Measurements from ENCODE around the gene EFNA3. TPM values are rescaled to one million over a fixed set of nuclear protein-coding genes. Genes with fewer than 3 reads are reported as not detected.

Gene EFNA3
- total RNA-seq, 1 donor from 2014 or later = 2.4 TPM

DNA sequence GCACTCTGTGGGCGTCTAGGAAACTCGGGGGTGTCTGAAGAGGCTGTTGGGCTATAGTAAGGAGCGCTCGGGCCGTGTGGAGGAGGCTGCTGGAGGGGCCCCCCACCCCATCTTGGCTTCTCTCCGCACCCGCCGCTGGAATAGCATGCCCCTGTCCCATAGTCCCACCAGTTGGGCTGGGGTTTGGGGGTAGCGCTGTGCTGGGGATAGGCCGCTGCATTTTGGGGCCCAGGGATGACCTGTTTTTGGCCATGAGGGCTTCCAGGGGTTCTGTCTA is 511 bp downstream of the EFNA3 start:
- ATAC-seq = no peak
- intact Hi-C loops (cut with DNase I) = no loop called here
- DNase-seq (ENCODE audit: low spot score) = no peak

DNA sequence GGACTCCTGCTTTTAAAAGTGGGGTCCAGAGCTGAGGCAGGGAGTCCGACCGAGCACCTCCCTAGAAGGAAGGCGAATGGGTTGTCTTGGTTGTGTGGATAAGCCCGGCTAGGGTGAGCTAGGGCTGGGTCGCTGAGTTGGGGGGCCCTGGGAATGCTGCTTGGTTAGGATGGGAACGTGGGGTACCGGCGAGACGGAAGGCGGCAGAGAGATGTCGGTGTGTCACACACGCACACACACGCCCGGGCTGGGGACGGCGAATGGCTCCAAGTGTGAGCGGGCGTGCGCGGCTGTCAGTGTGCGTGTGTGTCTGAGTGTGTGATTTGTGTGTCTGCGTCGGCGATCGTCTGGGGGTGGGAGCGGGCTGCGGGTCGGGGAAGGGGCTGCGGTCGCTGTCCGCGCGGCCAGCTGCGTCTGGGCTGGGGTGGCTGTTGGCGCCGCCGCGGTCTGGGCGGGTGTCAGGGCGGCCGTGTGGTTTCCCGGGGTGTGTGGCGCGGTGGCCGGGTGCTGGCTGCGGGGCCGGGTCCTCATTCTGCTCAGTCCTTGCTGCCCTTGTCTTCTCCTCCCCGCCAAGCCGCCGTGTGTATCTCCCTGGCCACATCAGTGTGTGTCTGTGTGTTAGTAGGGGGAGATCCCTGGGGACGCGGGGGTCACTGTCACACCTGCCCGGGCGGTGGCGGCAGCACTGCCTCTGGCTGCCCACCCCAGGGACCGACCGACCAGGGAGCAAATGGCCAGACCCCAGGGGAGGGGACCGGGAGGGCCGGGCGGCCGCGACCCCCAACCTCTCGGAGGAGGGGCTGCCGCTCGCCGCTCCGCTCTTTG is 1.1 kb downstream of the EFNA3 start:
- DNase-seq (ENCODE audit: low spot score) (no peak), ATAC-seq (no peak)
- intact Hi-C loops (cut with DNase I) = no loop called here

DNA sequence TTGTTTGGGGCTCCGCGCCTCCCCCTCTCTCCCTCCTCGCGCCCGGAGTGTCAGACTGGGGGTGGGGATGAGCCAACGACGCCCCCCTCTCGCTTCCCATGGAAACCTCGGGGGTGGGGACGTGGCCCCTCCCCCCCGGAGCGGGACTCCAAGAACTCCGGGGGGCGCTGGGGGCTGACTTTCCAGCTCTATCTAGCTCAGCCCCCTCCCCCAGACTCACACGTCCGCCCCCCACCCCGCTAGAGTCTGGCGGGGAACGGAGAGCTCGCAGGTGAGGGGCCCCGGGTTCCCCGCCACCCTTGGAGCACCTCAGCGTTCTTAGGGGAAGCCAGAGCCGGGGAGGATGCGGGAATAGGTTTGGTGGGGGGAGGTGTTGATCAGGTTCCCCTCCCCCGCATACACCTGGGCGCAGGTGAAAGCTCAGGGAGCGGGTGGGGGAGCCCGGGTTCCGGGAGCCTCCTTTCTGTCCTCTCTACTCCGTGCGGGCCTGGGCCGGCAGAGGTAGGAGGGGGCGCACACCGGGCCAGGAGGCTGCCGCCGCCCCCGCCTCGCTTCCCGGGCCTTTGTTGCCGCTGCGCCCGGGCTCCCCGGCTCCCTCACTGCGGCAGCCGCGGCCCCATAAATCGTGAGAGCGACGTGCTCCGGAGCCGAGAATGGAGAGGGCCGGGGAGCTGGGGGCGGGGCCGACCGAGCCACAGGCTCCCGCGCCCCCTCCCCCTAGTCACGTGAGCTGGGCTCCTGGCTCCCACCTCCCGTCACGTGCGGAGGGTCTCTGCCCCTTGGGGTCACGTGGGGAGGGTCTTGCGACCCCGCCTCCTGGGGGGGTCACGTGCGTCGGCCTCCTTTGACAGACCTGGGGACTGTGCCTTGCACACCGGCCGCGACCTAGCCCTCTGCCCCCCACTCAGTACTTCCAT is 1.9 kb downstream of the EFNA3 start:
- DNase-seq (ENCODE audit: low spot score) (no peak), ATAC-seq (no peak)
- intact Hi-C loops (cut with DNase I) = no loop called here

DNA sequence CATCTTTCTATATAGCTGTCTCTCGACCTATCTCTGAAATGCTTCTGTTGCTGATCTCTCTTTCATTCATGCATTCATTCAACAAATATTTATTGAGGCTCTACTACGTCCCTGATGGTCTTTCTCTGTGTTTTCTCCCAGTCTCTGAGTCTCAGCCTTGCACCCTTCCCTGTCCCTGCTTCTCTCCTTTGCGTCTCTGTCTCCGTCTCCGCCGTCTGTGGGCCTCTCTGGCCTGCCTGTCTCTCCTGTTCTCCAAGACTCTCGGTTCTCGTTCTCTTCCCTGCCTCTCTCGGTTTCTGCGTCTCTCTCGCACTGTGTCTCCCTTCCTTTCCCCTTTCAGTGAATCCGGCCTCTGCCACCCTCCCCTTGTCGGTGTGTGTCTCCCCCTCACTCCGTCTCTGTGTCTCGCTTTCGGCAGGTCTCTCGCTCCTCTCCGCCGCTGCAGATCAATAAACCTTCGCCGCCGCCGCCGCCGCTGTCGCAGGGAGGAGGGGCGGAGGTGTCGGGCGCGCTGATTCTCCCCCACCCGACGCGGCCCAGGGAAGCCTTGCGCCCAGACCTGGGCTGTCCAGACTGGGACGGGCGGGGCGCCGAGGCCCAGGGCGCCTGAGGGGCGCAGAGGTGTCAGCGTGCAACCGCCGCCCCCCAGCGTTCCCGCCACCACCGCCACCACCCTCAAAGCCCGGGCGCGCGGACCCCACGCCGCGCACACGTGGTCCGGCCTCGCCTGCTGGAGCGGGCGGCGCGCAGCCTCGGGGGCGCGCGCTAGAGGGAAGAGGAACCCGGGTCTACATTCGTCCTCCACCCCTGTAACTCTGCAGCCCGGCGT is 3.0 kb downstream of the EFNA3 start:
- no peak for ATAC-seq
- DNase-seq (ENCODE audit: low spot score) = no peak
- intact Hi-C loops (cut with DNase I) = no loop called here

DNA sequence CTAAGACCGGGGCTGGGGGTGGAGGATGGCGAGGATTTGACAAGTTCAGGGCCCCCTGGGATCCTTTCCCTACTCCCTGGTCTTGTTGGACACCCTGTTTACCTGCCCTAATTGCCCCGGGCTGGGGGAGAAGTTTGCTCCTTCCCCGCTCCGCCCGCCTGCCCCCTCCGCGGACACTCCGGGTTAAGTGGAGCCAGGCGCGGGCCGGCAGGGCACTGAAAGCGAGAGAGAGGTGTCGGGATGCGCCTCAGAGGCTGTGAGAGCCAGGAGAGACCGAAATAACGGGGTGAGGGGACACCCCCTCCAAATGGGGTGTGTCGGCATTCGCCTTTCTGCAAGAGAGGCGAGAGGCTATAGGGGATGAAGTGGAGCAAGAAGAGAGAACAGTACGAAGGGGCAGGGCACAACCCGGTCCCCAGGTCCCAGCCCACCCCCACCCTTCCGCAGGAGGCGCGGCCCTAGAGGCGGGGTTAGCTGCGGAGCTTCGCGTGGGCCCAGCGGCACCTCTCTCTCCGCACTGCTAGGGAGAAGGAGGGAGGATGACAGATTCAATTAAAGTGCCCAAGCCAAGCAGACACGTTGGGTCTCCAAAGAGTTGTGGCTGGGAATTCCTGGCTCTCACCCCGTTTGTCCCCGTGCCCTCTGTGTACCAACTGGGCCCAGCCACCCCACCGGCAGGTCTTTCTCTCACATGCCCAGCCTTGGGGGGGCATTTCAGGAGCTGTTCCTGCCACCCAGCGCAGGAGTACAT is 3.8 kb downstream of the EFNA3 start:
- no peak for ATAC-seq
- intact Hi-C loops (cut with DNase I) = no loop called here
- DNase-seq (ENCODE audit: low spot score) = no peak

DNA sequence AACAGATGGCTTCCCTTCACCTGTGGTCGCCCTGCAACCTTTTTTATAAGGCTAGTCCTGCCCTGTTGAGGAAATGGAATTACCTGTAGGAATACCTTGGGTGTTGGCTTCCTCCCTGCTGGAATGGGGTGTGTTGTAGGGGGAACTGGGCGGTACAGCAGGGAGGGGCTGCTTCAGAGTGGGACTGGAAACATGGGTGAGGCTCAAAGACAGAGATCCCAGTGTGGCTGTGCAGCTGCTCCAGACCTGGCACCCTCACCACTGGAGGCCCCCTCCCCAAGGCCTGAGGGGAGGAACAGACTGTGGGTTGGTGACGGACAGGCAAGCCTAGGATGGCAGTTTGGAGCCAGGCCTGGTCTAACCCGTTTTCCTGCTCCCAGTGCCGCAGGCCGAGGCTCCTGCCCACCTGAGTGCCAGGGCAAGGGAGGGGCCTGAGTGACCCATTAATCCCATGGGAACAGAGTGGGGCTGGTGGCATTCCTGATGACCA is 4.5 kb downstream of the EFNA3 start:
- no peak for DNase-seq (ENCODE audit: low spot score)
- ATAC-seq = no peak
- intact Hi-C loops (cut with DNase I) = no loop called here

DNA sequence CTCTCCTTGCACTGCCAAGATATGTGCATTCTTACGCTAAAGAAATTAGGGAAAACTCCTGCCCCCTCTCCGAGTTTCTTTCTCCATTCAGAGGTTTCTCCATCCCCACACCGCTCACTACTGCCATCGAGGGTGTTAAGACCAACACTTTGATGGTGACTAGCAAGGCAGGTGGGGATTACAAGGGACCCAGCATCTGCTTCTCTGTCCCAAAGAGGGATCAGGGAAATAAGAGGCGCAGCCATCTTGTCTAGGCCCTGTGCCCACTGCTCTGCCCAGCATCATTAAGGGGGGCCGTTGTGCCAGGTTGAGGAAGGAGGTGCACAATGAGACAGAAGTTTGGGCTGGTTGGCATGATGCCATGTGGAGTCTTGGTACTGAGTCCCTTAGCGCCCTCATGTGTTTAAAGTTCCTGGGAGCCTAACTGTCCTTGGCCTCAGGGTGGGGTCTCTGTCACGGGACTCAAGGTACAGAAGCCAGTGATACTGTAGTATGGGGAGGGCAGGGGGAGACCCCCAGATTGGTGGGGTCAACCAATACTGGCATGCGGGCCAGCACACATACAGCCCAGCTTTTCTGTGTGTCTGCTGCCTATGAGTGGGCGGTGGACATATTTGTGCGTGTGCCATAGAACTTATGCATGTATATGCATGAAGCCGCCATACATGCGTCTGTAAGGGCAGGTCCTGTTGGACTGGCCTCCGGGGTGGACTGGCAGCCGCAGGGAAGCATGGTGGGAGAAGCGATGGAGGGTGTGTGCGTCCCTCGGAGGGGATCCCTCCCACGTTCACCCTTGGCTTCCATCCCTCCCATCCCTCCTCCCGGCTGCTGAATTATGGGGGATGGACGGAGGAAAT is 5.5 kb downstream of the EFNA3 start:
- intact Hi-C loops (cut with DNase I) = no loop called here
- ATAC-seq (peak; percentile 5), DNase-seq (ENCODE audit: low spot score) (no peak)

DNA sequence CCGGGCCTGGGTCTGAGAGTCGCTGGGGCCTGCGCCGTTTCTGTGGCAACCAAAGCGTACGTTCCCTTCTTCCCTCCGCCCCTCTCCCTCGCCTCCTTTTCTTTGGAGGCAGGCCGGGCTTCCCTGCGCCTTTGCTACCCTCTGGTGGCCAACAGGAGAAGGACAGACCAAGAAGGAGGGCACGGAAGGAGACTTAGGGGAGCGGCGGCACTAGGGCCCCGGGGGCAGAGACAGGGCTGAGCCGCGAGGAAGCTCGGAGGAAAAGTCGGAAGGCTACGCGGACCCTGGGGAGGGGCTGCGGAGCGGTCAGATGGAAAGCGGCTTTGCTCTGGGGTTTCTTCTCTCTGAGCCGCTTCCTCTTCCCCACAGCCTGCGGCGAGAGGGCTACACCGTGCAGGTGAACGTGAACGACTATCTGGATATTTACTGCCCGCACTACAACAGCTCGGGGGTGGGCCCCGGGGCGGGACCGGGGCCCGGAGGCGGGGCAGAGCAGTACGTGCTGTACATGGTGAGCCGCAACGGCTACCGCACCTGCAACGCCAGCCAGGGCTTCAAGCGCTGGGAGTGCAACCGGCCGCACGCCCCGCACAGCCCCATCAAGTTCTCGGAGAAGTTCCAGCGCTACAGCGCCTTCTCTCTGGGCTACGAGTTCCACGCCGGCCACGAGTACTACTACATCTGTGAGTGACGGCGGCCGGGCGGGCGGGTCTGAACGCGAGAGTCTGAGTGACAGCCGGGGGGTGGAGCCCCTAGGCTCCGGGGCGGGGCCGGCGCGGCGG is 6.3 kb downstream of the EFNA3 start:
- ATAC-seq = peak; percentile 90
- peak; percentile 95 for DNase-seq (ENCODE audit: low spot score)
- intact Hi-C loops (cut with DNase I) = no loop called here

DNA sequence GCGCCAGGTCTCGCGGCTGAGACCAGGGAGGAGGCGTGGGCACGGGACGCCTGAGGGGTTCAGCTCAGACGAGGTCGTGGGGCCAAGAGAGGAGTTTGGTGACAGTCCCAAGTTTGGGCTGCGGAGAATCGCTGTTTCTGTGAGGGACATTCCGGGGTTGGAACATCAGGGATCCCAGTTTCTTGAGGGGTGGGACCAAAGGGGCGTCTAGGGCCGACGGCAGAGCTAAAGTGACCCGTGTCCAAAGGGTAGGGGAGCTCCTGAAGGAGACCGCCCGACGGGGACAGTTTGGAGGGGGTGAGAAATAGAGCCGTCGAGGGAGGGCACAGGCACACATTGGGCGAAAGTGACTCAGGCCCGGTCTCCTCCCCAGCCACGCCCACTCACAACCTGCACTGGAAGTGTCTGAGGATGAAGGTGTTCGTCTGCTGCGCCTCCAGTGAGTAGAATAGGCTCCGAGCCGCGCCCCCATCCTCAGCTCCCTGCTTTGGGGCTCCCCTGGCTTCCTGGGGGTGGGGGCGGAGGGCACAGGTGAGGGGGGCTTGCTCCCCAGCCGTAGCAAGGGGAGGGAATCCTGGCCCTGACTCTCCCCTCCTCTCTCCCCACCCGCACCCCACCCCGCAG is 7.0 kb downstream of the EFNA3 start:
- DNase-seq (ENCODE audit: low spot score) = no peak
- intact Hi-C loops (cut with DNase I) = no loop called here

DNA sequence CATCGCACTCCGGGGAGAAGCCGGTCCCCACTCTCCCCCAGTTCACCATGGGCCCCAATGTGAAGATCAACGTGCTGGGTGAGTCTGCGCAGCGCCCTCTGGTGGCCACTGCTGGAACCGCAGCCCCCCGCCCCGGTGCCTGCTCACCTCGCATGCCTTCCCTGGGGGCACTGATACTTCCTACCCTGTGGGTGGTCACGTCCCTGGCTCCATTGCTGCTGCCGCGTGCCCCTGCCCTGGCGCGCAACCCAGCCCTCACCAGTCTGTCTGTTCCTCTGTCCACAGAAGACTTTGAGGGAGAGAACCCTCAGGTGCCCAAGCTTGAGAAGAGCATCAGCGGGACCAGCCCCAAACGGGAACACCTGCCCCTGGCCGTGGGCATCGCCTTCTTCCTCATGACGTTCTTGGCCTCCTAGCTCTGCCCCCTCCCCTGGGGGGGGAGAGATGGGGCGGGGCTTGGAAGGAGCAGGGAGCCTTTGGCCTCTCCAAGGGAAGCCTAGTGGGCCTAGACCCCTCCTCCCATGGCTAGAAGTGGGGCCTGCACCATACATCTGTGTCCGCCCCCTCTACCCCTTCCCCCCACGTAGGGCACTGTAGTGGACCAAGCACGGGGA is 7.6 kb downstream of the EFNA3 start:
- ATAC-seq = peak; percentile 38
- intact Hi-C loops (cut with DNase I) = no loop called here
- no peak for DNase-seq (ENCODE audit: low spot score)

More for the DNA sequence above, 7.0 kb downstream of the EFNA3 start:
- ATAC-seq = peak; percentile 22

DNA sequence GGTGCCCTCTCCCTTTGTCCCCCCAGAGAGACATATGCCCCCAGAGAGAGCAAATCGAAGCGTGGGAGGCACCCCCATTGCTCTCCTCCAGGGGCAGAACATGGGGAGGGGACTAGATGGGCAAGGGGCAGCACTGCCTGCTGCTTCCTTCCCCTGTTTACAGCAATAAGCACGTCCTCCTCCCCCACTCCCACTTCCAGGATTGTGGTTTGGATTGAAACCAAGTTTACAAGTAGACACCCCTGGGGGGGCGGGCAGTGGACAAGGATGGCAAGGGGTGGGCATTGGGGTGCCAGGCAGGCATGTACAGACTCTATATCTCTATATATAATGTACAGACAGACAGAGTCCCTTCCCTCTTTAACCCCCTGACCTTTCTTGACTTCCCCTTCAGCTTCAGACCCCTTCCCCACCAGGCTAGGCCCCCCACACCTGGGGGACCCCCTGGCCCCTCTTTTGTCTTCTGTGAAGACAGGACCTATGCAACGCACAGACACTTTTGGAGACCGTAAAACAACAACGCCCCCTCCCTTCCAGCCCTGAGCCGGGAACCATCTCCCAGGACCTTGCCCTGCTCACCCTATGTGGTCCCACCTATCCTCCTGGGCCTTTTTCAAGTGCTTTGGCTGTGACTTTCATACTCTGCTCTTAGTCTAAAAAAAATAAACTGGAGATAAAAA is 8.4 kb downstream of the EFNA3 start:
- intact Hi-C loops (cut with DNase I) = no loop called here
- no peak for DNase-seq (ENCODE audit: low spot score)
- ATAC-seq = no peak

DNA sequence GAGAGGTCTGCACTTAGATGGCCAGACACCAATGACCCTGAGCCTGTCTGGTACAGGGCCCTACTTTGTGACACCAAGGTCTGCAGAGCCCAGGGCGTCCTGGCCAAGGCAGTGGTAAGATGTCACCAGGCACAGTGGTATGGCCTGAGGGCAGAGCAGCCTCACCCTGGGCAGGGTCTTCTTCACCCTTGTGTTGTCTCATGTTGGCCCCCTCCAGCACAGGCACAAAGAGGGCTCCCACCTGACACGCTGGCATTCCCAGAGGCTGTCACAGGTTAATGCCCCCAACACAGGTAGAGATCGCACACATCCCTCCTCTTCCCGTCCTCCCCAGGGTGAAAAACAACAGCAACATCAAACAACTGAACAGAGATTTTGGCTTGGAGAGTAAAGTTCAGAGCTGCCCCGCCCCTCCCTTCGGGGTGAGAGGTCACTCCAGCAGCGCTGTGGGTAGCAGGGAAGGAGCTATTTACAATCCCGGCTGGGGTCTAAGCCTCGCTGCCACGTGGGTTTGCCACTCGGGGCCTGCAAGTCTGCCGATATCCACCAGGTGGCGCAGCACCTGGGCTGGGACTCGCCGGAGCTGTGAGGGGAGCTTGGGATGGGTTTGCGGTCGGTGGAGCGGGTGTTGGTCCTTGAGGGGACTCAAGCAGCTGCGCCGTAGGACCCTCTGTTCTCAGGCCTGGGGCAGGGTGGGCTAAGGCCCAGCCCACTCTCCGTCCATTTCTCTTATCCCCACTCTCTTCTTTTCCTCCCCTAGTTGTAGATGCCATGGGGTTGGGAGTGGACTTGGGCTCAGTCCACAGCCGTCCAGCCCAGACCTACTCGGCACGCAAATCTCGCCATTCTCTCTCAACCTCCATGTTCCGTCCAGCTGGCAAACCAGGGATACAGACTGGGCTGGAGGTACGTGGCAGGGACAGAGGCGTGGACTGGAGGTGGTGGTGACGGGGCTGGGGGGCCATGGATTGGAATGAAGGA is 12.7 kb downstream of the EFNA3 start:
- peak; percentile 89 for DNase-seq (ENCODE audit: low spot score)
- ATAC-seq = peak; percentile 57
- intact Hi-C loops (cut with DNase I) = loop anchor here (5.0 kb wide), 1 partner anchor 76 kb away; no protein-coding TSS in a partner anchor

DNA sequence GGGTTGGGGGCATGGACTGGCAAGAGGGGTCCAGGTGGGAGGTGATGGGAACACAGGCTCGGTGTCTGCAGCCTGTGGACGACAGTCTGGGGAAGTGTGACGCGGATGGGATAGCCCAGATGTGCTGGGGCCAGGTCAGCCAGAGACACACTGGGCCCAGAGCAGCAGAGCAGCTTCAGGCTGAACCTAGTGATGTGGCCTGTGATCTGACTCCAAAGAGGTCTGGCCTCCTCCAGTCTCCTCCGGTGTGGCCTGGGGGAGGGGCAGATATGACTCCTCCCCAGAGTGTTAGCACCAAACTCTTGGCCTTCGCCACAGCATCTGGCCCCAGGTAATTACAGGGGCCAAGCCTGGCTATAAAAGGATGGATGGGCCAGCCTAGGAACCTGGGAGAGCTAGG is 13.5 kb downstream of the EFNA3 start:
- ATAC-seq (no peak), DNase-seq (ENCODE audit: low spot score) (no peak)
- intact Hi-C loops (cut with DNase I) = loop anchor here (5.0 kb wide), 1 partner anchor 75 kb away; no protein-coding TSS in a partner anchor

DNA sequence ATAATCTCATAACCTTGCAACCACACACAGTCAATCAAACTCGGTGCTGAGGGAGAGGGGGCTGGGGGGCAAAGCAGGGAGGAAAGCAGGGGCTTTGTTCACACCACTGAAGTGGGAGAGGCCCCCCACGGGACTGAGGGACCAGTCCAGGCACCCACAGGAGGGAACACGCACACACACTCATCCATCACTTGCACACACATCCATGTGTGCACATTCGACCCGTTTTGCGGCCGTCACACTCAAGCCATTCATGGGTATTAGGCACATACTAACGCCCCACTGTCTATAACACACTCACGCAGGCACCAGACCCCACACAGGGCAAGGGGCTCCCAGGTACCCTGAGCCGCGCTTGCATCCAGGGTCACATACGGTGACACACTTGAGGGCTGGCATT is 14.0 kb downstream of the EFNA3 start:
- intact Hi-C loops (cut with DNase I) = loop anchor here (5.0 kb wide), 1 partner anchor 75 kb away; no protein-coding TSS in a partner anchor
- ATAC-seq (no peak), DNase-seq (ENCODE audit: low spot score) (no peak)
